Spinal cord (tissue), 4 donors: Measurements from ENCODE around the gene POLR3C. TPM values are rescaled to one million over a fixed set of nuclear protein-coding genes. Genes with fewer than 3 reads are reported as not detected.

Experiments used
- polyA plus RNA-seq, 2 donors: library from polyadenylated mRNA; unstranded; fragments of 120-200 nt; gene quantifications; one replicate each; pipeline ENCODE4 v1.2.1, GENCODE V29; 2013; ENCODE audit not compliant: insufficient read length in 2 of 2
- small RNA-seq: library from RNA; depleted of rRNA; stranded (forward); fragments of <200 nt; gene quantifications from one replicate; pipeline ENCODE3, GENCODE V24; 2014; ENCODE audit warnings: low replicate concordance
- total RNA-seq, 2 donors: library from RNA; depleted of rRNA in 1 of 2; stranded (reverse); fragments of 120-200 nt in 1 of 2; fragments of >200 nt in 1 of 2; gene quantifications; one replicate each; pipeline versions ENCODE4 v1.2.3 to v1.2.4, GENCODE V29; 2013 to 2014

POLR3C gene
- total and polyA plus RNA-seq, 4 donors, result 24.8 to 31.0 (median 25.4) TPM

Small RNA genes lying within 50 kb of the gene (small RNA-seq; reads per million reads assigned to genes)
- gene MIR6736, result not detected

Other genes starting within 250 kb of the POLR3C start
- 10 to 100 TPM; 37.4 to 48.1 TPM for gene GPR89A, start 216.2 kb upstream of the POLR3C start, total RNA-seq
- gene GPR89A, start 216.2 kb upstream of the POLR3C start, polyA plus RNA-seq, result 10 to 100 TPM; 28.3 TPM
- 10 to 100 TPM in 1 of 2 donors, 1 to 10 TPM in 1; 1.9 to 10.2 TPM for gene PDZK1, start 116.8 kb upstream of the POLR3C start, total RNA-seq
- gene PDZK1, start 116.8 kb upstream of the POLR3C start, polyA plus RNA-seq, result 1 to 10 TPM; 2.9 to 3.4 TPM
- gene CD160, start 104.7 kb upstream of the POLR3C start, total RNA-seq, result under 1 TPM; 0.11 to 0.30 TPM
- gene CD160, start 104.7 kb upstream of the POLR3C start, polyA plus RNA-seq, result 1 to 10 TPM; 2.5 to 3.9 TPM
- 10 to 100 TPM; 19.5 to 26.0 TPM for gene RNF115, start 105 bp upstream of the POLR3C start, total RNA-seq
- gene RNF115, start 105 bp upstream of the POLR3C start, polyA plus RNA-seq, result 10 to 100 TPM; 19.1 to 25.4 TPM
- gene NUDT17, start 21.4 kb downstream of the POLR3C start, total RNA-seq, result 10 to 100 TPM in 1 of 2 donors, 1 to 10 TPM in 1; 3.9 to 11.8 TPM
- gene NUDT17, start 21.4 kb downstream of the POLR3C start, polyA plus RNA-seq, result 10 to 100 TPM; 10.4 to 11.3 TPM
- gene PIAS3, start 34.9 kb downstream of the POLR3C start, total RNA-seq, result 10 to 100 TPM; 15.1 to 30.9 TPM
- gene PIAS3, start 34.9 kb downstream of the POLR3C start, polyA plus RNA-seq, result 10 to 100 TPM; 49.6 to 61.4 TPM
- 1 to 10 TPM; 3.7 to 4.6 TPM for gene ANKRD35, start 61.7 kb downstream of the POLR3C start, total RNA-seq
- gene ANKRD35, start 61.7 kb downstream of the POLR3C start, polyA plus RNA-seq, result 10 to 100 TPM in 1 of 2 donors, 1 to 10 TPM in 1; 8.2 to 11.0 TPM
- 10 to 100 TPM in 1 of 2 donors, 1 to 10 TPM in 1; 7.3 to 25.2 TPM for gene ITGA10, start 85.8 kb downstream of the POLR3C start, total RNA-seq
- 10 to 100 TPM in 1 of 2 donors, 1 to 10 TPM in 1; 2.9 to 13.3 TPM for gene ITGA10, start 85.8 kb downstream of the POLR3C start, polyA plus RNA-seq
- gene PEX11B, start 94.5 kb downstream of the POLR3C start, total RNA-seq, result 10 to 100 TPM; 35.0 to 37.6 TPM
- gene PEX11B, start 94.5 kb downstream of the POLR3C start, polyA plus RNA-seq, result 10 to 100 TPM; 51.7 to 52.0 TPM
- 100 to 1,000 TPM in 1 of 2 donors, 10 to 100 TPM in 1; 67.5 to 150 TPM for gene RBM8A, start 103.3 kb downstream of the POLR3C start, total RNA-seq
- 100 to 1,000 TPM; 173 to 181 TPM for gene RBM8A, start 103.3 kb downstream of the POLR3C start, polyA plus RNA-seq
- gene LIX1L, start 133.8 kb downstream of the POLR3C start, total RNA-seq, result 10 to 100 TPM; 23.6 to 36.3 TPM
- gene LIX1L, start 133.8 kb downstream of the POLR3C start, polyA plus RNA-seq, result 10 to 100 TPM; 38.3 to 42.4 TPM
- 1 to 10 TPM; 1.6 to 1.8 TPM for gene ANKRD34A, start 140.4 kb downstream of the POLR3C start, total RNA-seq
- gene ANKRD34A, start 140.4 kb downstream of the POLR3C start, polyA plus RNA-seq, result 1 to 10 TPM; 8.6 to 9.2 TPM
- 10 to 100 TPM; 12.2 to 40.2 TPM for gene POLR3GL, start 140.5 kb downstream of the POLR3C start, total RNA-seq
- 10 to 100 TPM; 39.4 to 42.3 TPM for gene POLR3GL, start 140.5 kb downstream of the POLR3C start, polyA plus RNA-seq
- 100 to 1,000 TPM; 453 to 455 TPM for gene TXNIP, start 172.4 kb downstream of the POLR3C start, total RNA-seq
- 100 to 1,000 TPM; 109 to 142 TPM for gene TXNIP, start 172.4 kb downstream of the POLR3C start, polyA plus RNA-seq
- gene HJV, start 197.5 kb downstream of the POLR3C start, total RNA-seq, result not detected
- gene HJV, start 197.5 kb downstream of the POLR3C start, polyA plus RNA-seq, result under 1 TPM; 0.30 to 0.44 TPM